GM18505 (cell line): ENCODE data around the gene YIF1A.

ENCODE experiments used
- ATAC-seq: cut with Tn5 transposase; IDR thresholded peaks from one replicate; pipeline ENCODE4 v1.9.1; 2021; ENCODE audit not compliant: unreplicated experiment
- POLR2A ChIP-seq: IDR thresholded peaks from 4 replicates; pipeline ENCODE4 v1.6.1; 2011; ENCODE audit warnings: borderline replicate concordance; ENCODE audit not compliant: insufficient read depth, insufficient read length; ENCODE audit errors: extremely low read depth

The YIF1A gene

DNA sequence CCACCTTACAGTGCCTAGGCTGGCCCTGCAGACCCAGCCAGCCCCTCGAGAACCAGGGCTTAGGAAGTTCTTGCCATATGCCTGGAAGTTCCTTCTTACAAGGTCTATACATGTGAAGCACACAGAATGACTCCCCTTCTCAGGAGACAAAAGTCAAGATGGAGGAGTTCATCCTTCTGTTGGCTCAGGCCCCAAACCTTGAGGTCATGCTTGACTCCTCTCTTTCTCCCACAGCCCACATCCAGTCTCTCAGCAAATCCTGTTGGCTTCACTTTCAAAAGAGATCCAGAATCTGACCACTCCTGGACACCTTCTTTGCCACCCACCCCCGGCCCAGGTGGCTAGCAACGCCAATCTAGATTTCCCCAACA lies 29.6 kb upstream of the YIF1A start:
- no peak for TF ChIP-seq POLR2A
- no peak for ATAC-seq

DNA sequence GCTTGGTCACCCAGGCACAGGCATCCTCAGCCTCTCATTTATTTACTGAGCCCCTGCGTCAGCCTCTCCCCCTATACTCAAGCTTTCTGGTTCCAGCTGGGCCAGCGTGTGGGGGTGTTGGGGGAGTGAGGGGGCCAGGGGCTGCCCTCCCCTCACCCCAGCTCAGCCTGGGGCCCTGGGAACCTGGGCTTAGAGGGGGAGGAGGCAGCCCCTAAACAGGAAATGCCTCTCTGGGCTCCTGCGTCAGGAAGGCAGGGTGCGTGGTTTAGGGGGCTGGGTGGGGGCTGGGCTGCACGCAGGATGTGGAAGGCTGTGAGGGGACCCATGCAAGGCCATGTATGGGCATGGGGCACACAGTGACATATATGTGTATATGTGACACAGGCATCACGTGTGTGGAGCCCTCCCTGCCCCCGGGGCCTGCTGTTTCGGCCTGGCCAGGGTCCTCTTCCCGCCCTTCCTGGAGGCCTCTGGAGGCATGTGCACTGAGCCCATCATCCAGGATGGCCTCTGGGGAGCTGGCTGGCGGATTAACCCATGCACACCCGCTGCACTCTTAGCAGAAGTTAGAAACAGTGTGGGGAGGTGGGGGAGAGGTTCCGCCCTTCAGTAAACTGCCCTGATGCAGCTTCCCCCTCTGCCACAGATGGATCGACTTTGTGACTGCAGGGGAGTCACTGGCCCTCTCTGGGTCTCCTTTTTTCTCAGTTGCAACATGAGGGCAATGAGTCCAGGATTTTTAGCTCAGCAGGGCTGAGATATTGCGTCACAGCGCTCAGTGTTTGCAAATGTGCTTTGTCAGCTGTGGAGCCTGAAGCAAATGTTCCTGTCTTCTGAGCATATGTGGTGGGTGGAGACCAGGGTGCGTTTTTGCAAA lies 29.0 kb upstream of the YIF1A start:
- no peak for ATAC-seq
- no peak for TF ChIP-seq POLR2A

DNA sequence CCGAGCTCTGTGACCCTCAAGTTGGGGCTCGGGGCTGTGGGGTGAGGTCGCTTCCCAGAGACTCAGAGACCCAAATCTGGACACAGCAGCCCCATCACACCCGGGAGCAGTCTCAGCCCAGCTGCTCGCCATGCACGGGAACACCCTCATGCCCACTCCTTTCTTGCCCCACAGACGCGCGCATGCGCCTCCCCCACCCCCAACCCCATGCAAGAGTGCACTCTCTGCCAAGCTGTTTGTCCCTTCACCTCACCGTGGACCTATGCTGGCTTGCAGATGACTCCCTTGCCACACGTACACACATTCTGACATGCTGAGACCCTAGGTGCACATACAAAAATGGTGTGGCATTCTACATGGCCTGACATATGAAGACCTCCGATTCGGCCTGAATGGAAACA lies 28.4 kb upstream of the YIF1A start:
- no peak for TF ChIP-seq POLR2A
- no peak for ATAC-seq

DNA sequence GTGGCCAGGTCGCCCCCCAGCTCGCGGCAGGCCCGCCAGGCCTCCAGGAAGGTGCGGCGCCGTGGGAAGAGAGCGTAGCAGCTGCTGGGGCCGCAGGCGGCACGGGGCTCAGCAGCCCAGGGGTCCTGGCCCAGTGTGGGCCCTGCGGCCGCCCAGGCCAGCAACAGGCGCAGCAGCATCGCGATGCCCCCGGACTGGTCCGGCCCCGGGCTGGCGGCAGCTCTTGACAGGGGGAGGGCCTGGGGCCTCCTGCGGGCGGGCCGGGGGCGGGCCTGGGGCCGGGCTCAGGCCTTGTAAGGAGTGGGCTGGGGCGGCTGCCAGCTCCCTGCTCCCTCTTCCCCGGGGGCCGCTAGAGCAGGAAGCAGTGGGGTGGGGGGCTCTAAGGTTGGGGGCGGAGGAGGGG lies 27.9 kb upstream of the YIF1A start, which contains the start of gene CD248:
CD248 (minus strand) TSS at position 196 of the 403 bp plus-strand sequence; CDS start at position 179, 17 bp downstream.
- no peak for ATAC-seq
- no peak for TF ChIP-seq POLR2A

DNA sequence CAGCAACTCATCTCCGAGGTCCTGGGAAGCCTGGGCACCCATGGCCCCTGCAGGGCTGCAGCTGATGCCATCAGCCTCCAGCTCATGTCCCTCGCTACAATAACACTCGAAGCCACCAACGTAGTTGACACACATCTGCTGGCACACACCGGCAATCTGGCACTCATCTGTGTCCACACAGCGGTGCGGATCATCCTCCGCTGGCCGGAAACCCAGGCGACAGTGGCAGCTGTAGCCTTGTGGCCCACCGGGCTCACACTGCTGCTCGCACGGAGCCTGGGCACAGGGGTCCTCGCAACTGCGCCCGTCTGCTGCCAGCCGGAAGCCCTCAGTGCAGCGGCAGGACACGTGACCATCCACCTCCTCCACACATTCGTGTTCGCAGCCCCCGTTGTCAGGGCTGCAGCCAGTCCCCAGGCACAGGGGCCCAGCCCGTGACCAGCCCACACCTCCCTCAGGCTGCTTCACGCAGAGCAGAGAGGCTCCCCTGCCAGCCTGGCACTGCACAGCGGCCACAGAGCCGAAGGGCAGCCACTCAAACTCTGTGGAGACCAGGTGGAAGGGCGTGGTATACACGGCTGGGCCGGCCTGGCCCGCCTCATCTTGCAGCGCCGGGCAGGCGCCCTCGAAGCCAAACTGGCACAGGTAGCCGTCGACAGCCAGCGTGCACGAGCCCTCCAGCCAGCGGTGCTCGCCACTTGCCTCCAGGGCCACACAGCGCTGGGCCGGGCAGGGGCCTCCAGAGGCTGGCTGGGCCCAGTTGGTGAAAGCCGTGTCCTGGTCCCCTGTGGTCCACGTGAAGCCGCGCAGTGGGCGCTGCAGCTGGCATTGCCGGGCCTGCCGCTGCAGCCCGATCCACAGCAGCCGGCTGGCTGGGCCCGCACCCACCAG lies 27.2 kb upstream of the YIF1A start:
- TF ChIP-seq POLR2A, result no peak
- ATAC-seq, result no peak

DNA sequence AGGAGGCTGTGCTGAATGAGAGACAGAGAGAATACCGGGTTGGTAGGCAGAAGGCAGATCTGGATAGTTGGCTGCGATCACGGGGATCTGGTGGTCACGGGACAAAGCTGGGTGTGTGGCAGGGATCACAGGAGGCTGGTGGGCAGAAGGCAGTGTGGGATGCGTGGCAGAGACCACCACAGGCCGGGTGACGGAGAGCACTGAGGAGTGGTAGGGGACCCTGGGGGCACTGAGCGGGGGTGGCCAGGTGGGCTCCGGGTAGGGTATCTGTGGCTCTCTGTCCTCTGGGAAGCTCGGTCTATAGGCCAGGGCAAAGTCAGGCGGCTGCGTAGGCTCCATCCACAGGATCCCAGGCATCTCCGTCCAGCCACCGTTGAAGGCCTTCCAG lies 26.5 kb upstream of the YIF1A start:
- TF ChIP-seq POLR2A, result no peak
- no peak for ATAC-seq

DNA sequence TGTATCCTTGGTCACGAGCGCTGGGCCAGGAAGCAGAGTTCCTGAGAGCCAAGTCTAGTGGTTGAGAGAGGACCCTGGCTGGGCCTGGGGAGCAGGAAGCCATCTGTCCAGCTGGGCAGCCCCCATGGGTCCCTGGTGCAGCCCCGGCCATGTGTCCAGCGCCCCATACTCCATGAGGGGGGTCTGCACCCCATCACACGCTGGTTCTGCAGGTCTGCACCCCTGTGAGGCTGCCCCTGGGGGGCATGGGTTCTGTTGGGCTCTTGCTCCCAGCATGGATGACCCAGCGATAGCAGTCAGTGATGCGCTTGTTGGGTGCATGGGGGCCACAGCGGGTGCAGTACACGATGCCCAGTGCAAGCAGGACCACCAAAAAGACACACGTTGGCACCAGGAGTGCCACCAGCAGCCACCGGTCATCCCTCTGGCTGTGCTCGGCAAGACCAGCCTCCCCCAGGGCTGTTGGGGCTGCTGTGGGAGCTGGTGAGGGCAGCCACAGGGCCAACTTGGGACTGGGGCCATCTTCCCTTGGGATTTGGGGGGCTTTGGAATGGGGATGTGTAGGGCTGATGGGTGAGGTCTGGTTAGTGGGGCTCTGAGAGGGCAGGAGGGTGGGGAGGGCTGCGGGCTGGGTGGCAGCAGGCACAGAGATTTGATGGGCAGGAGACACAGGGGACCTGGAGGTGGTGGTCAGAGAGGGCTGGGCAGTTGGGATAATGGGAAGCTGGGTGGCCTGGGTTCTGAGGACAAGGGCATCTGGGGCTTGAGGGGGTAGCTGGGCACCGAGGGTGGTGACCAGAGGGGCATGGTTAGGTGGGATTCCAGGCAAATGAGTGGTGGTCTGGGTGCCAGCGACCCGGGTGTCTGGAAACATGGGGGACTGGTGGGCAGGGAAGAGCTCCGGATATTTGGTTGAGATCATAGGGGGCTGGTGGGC lies 25.9 kb upstream of the YIF1A start:
- no peak for TF ChIP-seq POLR2A
- ATAC-seq, result no peak

DNA sequence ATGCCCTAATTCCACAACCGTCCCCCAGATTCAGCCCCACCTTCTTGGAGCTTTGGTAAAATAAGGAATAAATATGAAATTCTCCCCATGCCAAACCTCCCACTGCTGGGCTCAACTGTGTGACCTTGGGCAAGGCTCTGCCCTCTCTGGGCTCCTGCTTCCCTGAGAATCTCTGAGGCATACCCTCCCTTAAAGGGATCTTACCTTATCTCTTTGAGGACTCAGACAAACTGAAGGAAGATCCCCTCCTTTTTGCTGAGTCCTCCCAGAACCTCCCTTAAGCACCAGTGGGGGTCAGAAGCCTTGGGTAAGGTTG lies 25.2 kb upstream of the YIF1A start:
- no peak for ATAC-seq
- no peak for TF ChIP-seq POLR2A

DNA sequence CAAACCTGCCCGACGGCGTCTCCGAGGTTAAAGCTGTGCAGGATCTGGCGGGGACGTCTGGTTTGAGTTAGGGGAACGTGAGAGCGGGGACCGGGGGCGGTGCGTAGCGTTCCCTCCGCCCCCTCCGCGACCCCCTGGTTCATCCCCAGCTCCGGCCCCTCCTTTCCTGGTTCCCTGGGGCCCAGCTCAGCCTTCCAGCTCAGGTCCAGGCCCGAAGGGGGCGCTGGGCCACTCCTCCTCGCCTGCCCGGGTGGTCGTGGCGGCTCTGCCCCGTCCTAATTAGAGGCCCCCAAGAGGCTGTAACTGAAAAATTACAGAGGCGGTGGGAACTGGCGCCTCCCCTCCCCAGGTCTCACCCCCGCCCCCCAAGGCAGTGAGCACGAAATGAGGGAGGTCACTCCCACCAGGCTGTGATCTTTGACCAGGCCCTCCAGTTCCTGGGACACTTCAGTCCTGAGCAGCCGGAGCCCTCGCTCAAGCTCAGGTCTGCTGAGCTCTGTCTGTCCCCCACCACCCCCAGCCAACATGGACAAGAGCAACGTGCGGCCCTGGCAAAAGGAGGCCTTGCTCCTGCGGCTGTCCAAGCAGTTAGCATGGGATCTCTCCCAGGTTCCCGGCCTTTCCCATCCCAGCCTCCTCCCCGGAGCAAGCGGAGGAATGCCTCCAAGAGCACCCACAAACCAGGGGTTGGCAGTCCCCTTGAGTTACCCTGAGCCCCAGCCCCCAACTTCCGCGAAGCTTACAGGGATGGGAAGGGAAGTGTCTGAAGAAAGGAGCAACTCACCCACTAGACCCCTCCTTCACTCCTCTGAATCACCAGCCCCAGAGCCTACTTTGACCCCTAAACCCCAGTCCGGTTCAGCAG lies 24.6 kb upstream of the YIF1A start:
- ATAC-seq, result no peak
- TF ChIP-seq POLR2A, result no peak

DNA sequence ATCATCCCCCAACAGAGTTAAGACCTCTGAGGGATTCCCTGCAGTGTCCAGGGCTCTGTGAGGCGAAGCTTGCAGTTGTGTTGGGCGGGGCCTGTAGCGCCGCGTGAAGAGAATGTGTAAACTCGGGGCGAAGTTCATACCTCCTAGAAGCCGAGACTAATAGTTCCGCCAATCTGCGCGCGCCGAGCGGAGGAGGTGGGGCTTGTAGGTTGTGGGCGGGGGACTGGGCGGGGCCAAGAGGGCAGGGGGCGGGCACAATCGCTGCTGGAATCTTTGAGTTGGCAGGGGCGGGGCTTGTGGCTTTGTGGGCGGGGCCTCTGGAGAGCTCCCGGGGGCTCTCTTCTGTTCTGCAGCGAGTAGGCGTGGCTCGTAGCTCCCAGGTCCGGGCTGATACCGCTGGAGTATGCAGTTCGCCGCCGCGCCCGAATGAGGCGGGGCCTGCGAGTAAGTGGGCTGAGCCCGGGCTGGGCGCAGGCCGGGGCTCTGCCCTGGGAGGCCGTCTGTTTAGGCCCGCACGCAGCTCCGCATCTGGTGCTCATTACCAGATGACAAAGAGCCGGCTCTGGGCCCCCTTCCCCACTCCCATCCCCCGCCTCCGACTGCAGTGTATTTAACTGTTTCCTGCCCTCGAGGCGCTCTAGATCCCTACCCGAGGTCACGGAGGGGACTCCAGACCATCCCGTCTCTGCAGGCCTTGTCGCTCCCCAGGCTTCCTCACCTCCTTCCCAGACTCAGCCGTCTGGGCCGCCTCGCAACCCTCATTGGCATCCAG lies 23.8 kb upstream of the YIF1A start:
- no peak for TF ChIP-seq POLR2A
- peak; percentile 43 for ATAC-seq

DNA sequence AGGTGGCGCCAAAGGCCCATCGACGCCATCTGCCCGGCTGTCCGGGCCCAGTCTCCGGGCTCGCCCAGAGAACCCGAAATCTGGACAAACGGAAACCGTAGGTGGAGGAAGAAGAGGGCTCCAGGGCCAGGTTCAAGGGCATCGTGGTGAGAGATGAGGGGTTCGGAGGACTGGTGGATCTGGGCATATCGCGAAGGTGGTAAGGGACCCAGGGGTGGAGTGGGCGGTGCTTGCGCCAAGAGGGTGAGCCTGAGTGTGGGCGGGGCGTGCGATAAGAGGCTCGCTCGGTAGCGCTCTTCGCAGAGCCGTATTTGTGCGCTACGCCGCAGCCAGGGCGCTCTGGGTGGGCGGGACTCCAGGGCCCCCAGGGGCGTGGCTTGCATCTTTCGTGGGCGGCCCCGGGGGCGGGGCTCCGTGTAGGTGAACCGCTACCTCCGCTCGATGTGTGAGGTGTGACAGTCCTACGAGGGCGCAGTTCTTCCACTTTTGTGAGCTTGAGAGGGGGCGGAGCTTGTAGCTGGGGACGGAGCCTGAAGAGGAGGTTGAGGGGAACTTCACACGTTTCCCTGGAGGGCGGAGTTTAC lies 23.1 kb upstream of the YIF1A start:
- no peak for TF ChIP-seq POLR2A
- ATAC-seq, result peak; percentile 69
